CD4-positive, alpha-beta T cell treated with Interleukin-6 at 100 ng/mL for 8 hours (primary cell): Measurements from ENCODE around the gene PRKRA.
A peak's percentile ranks its signal among the peaks of the same experiment; 100 is the strongest.
"Not testable (repeated sequence)": the region's sequence is repeated elsewhere in the genome, so short reads cannot be mapped to it uniquely, and the experiment has no call there.

ENCODE experiments used
- DNase-seq: peaks from one replicate; pipeline ENCODE4 v3.0.0-alpha.2; 2020; ENCODE audit warnings: mixed read lengths, low spot score

PRKRA gene

DNA sequence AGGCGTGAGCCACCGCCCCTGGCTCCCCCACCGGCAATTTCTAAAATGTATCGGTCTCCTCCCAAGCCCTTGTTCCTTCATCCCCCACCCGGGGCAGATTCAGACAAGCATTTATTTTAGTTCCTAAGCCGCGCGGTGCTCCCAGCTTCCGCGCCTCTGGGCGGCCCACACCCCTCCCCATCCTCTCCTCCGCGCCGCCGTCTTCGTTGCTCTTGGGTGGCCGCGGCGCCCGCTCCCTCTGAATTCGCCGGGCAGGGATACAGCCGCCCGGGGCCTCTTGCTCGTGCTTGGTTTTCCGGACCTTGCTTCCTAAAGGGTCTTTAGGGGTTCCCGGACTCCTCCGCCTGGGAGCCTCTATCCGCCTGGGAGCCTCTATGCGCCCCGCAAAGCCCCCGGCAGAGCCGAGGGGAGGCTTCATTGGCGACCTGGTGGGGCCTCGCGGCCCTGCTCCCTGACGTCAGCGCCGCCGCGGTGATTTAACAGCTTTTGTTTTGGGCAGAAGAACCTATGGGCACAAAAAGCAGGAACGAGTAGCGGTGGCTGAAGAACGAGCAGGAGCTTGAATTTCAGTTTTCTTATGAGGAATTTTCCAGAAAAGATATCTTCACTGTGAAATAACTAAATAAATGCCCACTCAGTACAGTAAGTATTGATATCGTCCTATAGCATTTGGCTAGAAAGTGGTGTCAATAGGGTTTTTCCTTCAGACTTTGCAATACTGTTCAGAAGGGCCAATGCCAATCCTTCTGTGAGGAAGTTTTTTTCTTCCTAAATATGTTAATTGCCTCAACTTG lies 37.3 kb downstream of the PRKRA start:
- DNase-seq: peak; percentile 56

DNA sequence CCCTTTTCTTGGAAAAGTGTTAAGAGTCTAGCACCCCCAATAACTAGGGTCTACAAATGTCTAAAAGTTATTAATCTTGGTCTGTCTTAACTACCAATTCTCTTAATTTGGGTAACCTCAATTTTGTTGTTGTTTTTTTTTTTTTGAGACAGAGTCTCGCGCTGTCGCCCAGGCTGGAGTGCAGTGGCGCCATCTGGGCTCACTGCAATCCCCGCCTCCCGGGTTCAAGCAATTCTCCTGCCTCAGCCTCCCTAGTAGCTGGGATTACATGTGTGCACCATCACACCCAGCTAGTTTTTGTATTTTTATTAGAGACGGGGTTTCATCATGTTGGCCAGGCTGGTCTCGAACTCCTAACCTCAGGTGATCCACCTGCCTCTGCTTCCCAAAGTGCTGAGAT lies 38.5 kb downstream of the PRKRA start:
- DNase-seq: not testable (repeated sequence)

DNA sequence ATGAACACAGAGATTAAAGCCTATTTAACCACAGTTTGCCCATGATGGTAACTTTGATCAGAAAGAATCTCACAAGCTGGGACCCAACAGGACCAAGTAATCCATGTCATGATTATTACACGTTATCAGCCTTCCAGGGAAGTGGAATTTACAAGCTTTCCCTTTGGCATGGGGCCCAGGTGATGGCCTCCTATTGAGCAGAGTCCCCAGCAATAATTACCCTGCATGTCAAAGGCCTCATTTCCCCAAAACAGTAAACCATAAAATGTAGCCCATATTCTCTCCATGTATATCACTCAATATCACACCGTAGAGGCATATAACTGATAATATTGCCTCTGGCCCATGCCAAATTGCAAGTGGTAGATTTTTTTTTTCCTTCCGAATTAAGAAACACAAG lies 38.9 kb downstream of the PRKRA start:
- no peak for DNase-seq

GRCh38 chr2:178409261-178409660 lies 41.7 kb downstream of the PRKRA start:
- DNase-seq: no peak

DNA sequence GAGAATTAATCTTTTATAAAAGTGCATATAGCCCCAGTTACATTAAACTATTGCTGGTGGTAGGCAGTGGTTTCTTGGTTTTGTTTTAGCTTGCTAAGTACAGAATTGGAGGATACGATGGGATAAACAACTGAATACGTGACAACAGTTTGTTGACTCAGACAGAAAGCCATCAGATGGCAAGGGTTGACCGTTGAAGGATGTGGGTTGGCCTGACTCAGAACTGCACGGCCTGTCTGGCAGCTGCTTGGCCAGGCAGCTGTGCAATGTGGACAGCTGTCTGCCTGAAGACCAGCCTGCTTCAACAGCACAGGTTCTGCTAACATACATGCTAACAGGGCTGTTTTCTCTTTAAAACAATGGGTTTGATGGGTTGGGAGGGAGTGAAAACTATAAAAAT lies 46.6 kb downstream of the PRKRA start:
- DNase-seq: no peak

GRCh38 chr2:178403671-178404306 lies 47.2 kb downstream of the PRKRA start:
- no peak for DNase-seq

GRCh38 chr2:178401994-178402437 lies 49.0 kb downstream of the PRKRA start:
- DNase-seq: no peak

DNA sequence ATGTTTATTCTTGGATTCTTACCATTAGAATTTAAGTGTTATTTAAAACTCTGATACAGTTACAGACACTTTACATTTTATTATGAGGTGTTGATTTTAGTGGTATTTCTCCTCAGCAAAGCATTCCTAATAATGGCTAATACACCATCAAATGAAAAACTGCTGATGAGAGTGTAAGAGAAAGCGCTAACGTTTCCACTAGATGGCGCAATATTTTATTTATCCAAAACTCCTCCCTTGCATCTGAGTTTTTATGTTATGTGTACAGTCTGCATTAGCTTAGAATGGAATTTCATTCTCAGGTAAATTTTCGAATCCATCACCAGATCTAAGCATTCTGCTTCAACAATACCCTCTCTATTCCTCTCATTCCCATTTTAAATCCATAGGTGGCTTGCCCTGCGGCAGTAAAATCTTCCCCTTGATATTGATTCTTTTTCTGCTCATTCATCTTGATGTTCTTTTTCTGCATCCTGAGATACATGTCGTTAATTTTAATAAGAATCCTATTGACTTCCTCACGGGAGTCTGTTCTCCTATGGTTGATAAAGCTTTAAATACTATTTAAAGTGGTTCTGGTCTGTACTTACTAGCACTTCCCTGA lies 53.9 kb downstream of the PRKRA start:
- peak; percentile 35 for DNase-seq

GRCh38 chr2:178395941-178396570 lies 54.9 kb downstream of the PRKRA start:
- DNase-seq: no peak

- no peak for DNase-seq
Measured at GRCh38 chr2:178395295-178395694, 55.7 kb downstream of the PRKRA start.

DNA sequence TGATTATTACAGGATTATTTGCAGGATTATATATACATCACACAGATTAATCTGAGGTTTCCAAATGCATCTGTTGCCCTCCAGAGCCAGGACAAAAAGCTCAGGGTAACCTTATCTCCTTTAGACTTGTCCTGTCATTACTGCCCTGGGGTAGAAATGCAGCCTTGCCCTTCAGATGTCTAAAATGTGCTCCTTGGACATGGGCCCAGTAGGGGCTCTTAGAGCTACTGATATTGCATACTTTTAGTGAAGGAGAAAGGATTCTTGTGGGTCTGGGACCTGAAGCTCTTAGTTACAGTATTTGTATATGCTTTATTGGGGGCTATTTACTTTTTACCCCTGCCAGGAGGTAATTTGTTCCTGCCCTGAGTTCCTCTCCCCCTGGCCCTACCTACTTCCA lies 56.1 kb downstream of the PRKRA start:
- DNase-seq: no peak

- DNase-seq: no peak
Measured at GRCh38 chr2:178392215-178392614, 58.8 kb downstream of the PRKRA start.

DNA sequence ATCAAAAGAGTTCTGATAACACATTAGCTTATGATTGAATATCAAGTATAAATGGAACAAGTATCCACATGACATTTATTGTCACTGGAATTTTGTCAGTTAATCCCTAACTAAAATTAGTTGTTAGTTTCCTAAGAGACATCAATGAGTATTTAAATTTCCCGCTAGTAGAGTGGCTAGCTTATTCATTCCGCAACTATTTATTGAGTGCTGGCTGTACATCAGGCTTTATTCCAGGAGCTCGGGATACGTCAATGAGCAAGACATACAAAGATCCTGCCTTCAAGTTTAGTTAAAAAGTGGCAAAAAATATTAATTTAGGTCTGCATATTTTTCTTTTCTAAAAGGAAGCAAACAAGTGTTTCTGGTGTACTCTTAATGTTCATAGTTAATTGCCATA lies 59.3 kb downstream of the PRKRA start:
- no peak for DNase-seq

DNA sequence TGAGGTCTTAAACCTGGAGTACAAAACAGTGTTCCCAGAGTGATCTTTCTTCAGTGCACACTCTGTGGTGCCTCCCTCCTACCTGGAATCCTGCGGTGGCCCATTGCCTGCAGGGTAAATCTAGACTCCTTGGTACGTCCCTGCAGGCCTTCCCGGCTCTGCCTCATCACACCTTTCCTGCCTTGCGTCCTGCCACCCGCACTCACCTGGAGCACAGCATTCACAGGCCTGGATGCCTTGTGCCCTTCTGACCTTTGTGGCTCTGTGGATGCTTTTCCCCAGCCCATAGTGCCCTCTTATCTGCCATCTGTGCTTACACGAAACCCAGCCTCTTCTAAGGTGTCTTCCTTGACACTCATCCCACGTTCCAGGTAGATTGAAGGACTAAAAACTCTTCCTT lies 62.7 kb downstream of the PRKRA start:
- DNase-seq: no peak

GRCh38 chr2:178386986-178387597 lies 63.9 kb downstream of the PRKRA start:
- DNase-seq: no peak

- no peak for DNase-seq
Measured at GRCh38 chr2:178385595-178386148, 65.3 kb downstream of the PRKRA start.

DNA sequence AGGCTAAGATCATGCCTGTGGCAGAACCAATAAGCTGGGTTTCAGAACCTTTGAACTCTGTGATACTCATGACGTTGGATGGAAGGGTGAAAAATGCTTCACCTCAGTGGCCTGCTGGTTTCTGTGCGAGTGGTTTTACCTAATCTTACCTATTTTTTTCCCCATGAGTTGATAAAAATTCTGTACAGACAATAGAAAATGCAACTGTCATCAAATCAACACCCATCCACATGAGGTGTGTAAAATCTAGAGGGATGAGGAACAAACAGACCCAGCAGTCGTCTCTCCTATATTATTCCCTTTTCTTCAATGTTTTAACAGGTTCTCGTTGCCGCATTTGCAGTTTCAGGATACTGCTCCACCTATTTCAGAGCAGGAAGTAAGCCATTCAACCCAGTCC lies 67.3 kb downstream of the PRKRA start:
- no peak for DNase-seq
